ENCODE measurements around the gene PON3. TPM values are rescaled to one million over a fixed set of nuclear protein-coding genes. Genes with fewer than 3 reads are reported as not detected.

PON3 gene
- total RNA-seq, 1 donor from 2014 or later = 36.4 TPM

- Histone ChIP-seq H3K4me3 (peak overlapping the region; percentile 56), H3K36me3 (peaks cover 5% of the 10 kb centered on the region), H3K27ac (peak overlapping the region; percentile 33), H3K9me3 (no peaks in the 10 kb centered on the region), H3K27me3 (no peaks in the 10 kb centered on the region), H3K4me1 (no peaks in the 10 kb centered on the region)
- no peak for DNase-seq
- intact Hi-C loops (cut with DNase I) = no loop called here
- no peak for TF ChIP-seq CTCF (IDR thresholded peaks at IDR 0.05)
- peak; percentile 19 for ATAC-seq
These were observed 2.2 kb upstream of the PON3 start for GRCh38 chr7:95398155-95398940.

- intact Hi-C loops (cut with DNase I) = no loop called here
- no peak for DNase-seq
- Histone ChIP-seq H3K9me3 (no peaks in the 10 kb centered on the region), H3K36me3 (no peaks in the 10 kb centered on the region), H3K4me1 (no peaks in the 10 kb centered on the region), H3K27ac (peak overlapping the region; percentile 82), H3K27me3 (no peaks in the 10 kb centered on the region), H3K4me3 (peak overlapping the region; percentile 56)
- ATAC-seq = no peak
- no peak for TF ChIP-seq CTCF (IDR thresholded peaks at IDR 0.05)
These were observed 1.2 kb upstream of the PON3 start for GRCh38 chr7:95397381-95397780.

- Histone ChIP-seq H3K9me3 (no peaks in the 10 kb centered on the region), H3K4me3 (peak overlapping the region; percentile 56), H3K4me1 (no peaks in the 10 kb centered on the region), H3K27me3 (no peaks in the 10 kb centered on the region), H3K36me3 (no peaks in the 10 kb centered on the region), H3K27ac (no peak overlapping the region)
- ATAC-seq (no peak), DNase-seq (no peak)
- no peak for TF ChIP-seq CTCF (IDR thresholded peaks at IDR 0.05)
- intact Hi-C loops (cut with DNase I) = no loop called here
These were observed 430 bp downstream of the PON3 start for GRCh38 chr7:95395755-95396135.

- no peak for TF ChIP-seq CTCF (IDR thresholded peaks at IDR 0.05)
- H3K9me3 ChIP-seq = no peaks in the 10 kb centered on the region
- intact Hi-C loops (cut with DNase I) = no loop called here
- H3K4me3 ChIP-seq = no peak overlapping the region
- ATAC-seq = no peak
- H3K36me3 ChIP-seq = no peaks in the 10 kb centered on the region
- no peak for DNase-seq
- no peaks in the 10 kb centered on the region for H3K4me1 ChIP-seq
- H3K27me3 ChIP-seq = no peaks in the 10 kb centered on the region
- H3K27ac ChIP-seq = no peak overlapping the region
These were observed 1.8 kb downstream of the PON3 start for GRCh38 chr7:95394370-95394769.

GRCh38 chr7:95391761-95392160 lies 4.4 kb downstream of the PON3 start:
- Histone ChIP-seq H3K4me1 (no peaks in the 10 kb centered on the region), H3K4me3 (no peak overlapping the region), H3K27ac (no peak overlapping the region), H3K9me3 (no peaks in the 10 kb centered on the region), H3K36me3 (no peaks in the 10 kb centered on the region), H3K27me3 (no peaks in the 10 kb centered on the region)
- ATAC-seq (no peak), DNase-seq (no peak)
- intact Hi-C loops (cut with DNase I) = no loop called here
- TF ChIP-seq CTCF (IDR thresholded peaks at IDR 0.05) = no peak
